GM18508 (cell line): Measurements from ENCODE around the gene SLC9A8.

Experiments used
- ATAC-seq: cut with Tn5 transposase; IDR thresholded peaks from one replicate; pipeline ENCODE4 v1.9.1; 2021; ENCODE audit warnings: moderate number of reproducible peaks; ENCODE audit not compliant: insufficient read depth, unreplicated experiment

The SLC9A8 gene

GRCh38 chr20:49870261-49870660, 57.6 kb downstream of the SLC9A8 start:
- no peak for ATAC-seq

GRCh38 chr20:49871391-49871948, 58.8 kb downstream of the SLC9A8 start:
- ATAC-seq = no peak

- no peak for ATAC-seq
Observed at GRCh38 chr20:49872056-49872455, 59.4 kb downstream of the SLC9A8 start.

GRCh38 chr20:49874696-49875095, 62.1 kb downstream of the SLC9A8 start:
- no peak for ATAC-seq

GRCh38 chr20:49877386-49877921, 64.8 kb downstream of the SLC9A8 start:
- ATAC-seq = no peak

GRCh38 chr20:49878977-49879376, 66.3 kb downstream of the SLC9A8 start:
- ATAC-seq = no peak

GRCh38 chr20:49880177-49880576, 67.5 kb downstream of the SLC9A8 start:
- no peak for ATAC-seq

- ATAC-seq = no peak
Observed at GRCh38 chr20:49880724-49881445, 68.3 kb downstream of the SLC9A8 start.

- ATAC-seq = no peak
Observed at GRCh38 chr20:49882171-49882970, 69.7 kb downstream of the SLC9A8 start.

- no peak for ATAC-seq
Observed at GRCh38 chr20:49883246-49883802, 70.7 kb downstream of the SLC9A8 start.

GRCh38 chr20:49885558-49886332, 73.1 kb downstream of the SLC9A8 start:
- ATAC-seq = no peak

- no peak for ATAC-seq
Observed at GRCh38 chr20:49886571-49887213, 74.1 kb downstream of the SLC9A8 start.

- ATAC-seq = no peak
Observed at GRCh38 chr20:49887251-49888211, 74.9 kb downstream of the SLC9A8 start.

GRCh38 chr20:49888212-49889000, 75.8 kb downstream of the SLC9A8 start:
- no peak for ATAC-seq

- ATAC-seq = no peak
Observed at GRCh38 chr20:49889001-49889934, 76.6 kb downstream of the SLC9A8 start.

- no peak for ATAC-seq
Observed at GRCh38 chr20:49889935-49890333, 77.3 kb downstream of the SLC9A8 start.
